ENCODE data around the gene SLX4IP. TPM values are rescaled to one million over a fixed set of nuclear protein-coding genes. Genes with fewer than 3 reads are reported as not detected.

Gene SLX4IP
- 4.4 and 5.0 TPM in 2 replicates for total RNA-seq

DNA sequence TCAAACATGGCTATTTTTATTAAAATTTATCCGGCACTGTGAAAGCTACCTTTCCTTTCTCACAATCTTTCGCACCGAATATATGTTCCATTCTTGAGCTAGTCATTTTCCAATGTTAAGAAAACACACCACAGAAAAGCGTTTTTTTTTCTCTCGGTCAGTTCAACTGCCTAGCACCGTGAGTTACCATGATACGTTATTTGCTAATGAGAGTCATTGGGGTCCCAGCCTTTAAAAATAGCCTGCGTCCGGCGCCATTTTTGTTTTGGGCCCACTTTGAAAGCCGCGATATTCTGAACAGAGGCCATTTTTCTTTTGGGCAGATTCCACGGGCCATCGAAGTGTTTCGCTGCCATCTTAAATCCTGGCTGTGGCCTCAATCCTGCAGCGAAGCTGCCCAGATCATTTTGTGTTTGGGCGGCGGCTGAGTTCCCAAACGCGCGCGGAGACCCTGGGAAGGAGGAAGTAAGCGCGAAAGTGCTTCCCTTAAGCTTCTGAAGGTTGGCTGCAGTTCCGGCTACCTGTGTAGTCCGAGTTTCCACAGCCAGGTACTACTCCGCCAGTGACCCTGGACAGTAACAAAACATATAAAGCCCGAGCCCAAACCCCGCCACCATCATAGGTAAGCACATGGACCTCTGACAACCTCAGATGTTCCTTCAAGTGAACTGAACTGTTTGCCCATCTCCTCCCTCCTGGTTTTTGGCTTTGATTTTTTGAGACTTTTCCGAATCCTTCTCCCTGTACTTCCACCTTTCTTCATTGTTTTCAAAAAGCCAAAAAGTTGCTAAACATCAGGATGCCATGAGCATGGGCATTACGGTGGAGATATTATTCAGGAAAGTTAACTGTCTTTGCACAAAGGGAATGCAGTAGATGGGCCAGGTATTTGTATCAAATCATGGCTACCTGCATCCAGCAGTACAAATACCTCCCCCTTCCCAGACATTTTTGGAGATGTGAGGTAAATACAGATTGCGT, at the start of gene SLX4IP:
Gene SLX4IP, plus strand, starts transcription at position 474 of the 981 bp plus-strand sequence. CDS start 22,900 bp downstream, outside the sequence.

DNA sequence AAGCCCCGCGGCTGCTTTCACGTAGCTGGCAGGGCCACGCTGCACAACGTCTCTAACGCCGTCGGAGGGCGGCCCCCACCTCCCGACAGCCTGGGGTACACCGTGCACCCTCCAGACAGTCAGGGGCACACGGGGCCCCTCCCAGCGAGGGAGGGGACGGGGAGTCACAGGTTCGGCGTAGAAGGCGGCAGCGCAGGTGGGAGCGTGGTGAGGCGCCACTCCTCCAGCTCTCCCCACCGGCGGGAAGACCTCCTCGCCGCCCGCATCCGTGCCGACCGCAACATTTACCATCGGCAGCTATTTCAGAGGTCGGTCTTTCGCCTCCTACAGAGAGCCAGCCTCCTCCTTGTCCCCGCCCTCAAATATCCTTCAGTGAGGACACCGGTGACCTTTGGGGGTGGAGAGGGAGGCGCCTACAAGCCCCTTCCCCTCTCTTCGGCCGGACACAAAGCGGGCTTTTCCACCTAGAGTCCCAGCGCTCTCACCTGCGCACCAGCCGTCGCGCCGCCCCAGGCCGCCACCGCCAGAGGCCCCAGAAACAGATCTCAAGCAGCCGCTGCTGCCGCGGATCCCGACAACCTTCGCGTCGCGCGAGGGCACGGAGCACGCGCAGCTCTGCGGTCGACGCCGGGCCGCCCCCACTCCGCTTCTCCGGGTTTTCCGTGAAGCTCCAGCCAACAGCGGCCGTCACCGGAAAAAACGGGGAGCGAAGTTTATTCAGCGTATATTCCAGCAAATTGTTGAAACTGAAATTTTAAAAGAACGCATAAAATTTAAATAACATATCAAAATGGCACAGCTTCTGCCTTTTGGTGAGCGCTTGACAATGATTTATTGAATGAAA, 1.3 kb upstream of the SLX4IP start, which contains the start of gene MKKS:
Gene MKKS, minus strand, starts transcription at position 600 of the 844 bp plus-strand sequence. CDS start 20,708 bp downstream, outside the sequence.

DNA sequence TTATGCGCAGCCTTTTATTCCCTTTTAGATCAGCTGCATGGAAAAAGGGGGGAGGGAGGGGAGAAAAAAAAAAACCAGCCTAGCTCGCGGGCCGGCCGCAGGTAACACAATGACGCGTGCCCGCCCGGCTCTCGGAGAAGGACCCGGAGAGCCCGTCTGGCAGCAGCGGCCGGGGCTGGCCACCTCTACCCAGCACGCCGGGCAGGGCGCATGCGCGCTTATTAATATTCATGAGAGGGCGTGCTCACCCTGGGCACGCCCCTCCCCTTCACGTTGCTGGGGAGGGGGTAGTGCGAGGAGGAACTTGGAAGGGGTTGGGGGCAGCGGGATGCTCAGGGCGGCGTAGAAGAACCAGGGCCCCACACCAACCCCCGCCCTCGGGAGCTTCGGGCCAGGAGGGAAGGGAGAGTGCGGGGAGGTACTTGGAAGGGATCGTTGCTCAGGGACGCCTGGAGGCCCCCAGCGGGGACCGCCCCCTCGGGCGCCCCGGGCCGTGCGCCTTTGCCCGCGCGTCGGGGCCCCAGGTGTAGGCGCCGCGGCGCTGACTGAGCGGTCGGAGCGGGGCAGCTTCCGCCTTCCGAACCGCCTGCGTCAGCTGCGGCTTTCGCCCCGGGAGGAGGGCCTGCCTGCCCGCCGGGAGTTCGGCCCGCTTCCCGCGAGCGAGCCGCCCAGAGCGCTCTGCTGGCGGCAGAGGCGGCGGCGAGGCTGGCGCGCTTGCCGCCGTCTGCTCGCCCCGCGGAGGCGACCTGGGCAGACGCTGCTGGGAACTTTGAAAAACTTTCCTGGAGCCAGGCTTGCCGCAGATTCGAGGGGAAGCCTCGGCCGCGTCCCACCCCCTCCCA, 239.0 kb downstream of the SLX4IP start, which contains the start of gene JAG1:
Gene JAG1, minus strand, starts transcription at position 158 of the 842 bp plus-strand sequence. CDS start 469 bp downstream, outside the sequence.

Small RNAs within 50 kb of the gene (small RNA-seq; reads per million reads assigned to genes)
- gene MIR6870, result not detected

Other genes with a start within 250 kb of the SLX4IP start
- gene SNAP25, start 216.5 kb upstream of the SLX4IP start, total RNA-seq, result 0.32 and 0.73 TPM in 2 replicates
- 5.5 and 6.4 TPM in 2 replicates for gene MKKS, start 1.1 kb upstream of the SLX4IP start, total RNA-seq
- gene JAG1, start 238.7 kb downstream of the SLX4IP start, total RNA-seq, result 30.1 and 39.9 TPM in 2 replicates